ENCODE measurements around the gene SOX10.

DNA sequence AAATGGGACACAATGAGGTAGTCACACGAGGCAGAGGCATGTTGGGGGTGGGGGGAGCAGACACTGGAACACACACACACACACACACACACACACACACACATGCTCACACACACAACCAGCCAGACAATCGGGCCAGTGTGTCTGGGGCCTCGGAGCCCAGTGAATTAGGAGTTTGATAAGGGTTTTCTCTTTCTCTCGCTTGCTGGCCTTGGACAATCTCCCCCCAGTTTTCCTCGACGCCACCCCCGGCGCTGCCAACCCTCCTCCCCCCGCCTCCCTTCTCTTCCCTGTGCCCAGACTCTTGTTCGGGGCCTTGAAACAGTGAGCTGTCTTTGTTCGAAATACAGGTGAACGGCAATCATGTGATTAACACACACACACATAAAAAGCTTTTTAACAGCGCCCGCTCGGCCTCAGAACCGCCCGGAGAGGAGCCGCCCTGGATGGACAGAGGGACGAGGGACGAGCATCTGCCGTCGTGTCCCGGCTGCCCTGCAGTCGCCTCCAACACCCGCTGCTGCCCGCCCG lies 1.5 kb upstream of the SOX10 start:
- TF ChIP-seq POLR2A (IDR thresholded peaks at IDR 0.05; ENCODE audit: low read depth, low read length), result no peak
- TF ChIP-seq POLR2AphosphoS5 (IDR thresholded peaks at IDR 0.05; ENCODE audit: low read depth, low read length), result no peak
